Neural cell (in vitro differentiated cells): ENCODE data around the gene MSH4. TPM values are rescaled to one million over a fixed set of nuclear protein-coding genes. Genes with fewer than 3 reads are reported as not detected.

ENCODE experiments used
- H2AFZ ChIP-seq: fragments of 200-600, 300-800 bp; sonication (generic), shearing (Covaris generic); 2 replicates; pipeline ENCODE4 v1.6.0; 2014; ENCODE audit warnings: low read depth, mild to moderate bottlenecking, antibody characterized with exemption, low read length, moderate library complexity
- H3F3A ChIP-seq: fragments of 200-600 bp; shearing (Covaris generic); 2 replicates; pipeline ENCODE4 v1.6.1; 2016; ENCODE audit warnings: mild to moderate bottlenecking, moderate library complexity, mixed read lengths, antibody characterized with exemption, low read length; ENCODE audit not compliant: insufficient read depth, poor library complexity, severe bottlenecking
- H3K27ac ChIP-seq: fragments of 200-600, 300-800 bp; sonication (generic), shearing (Covaris generic); 2 replicates; pipeline ENCODE4 v1.5.1; 2014; ENCODE audit warnings: mild to moderate bottlenecking, low read length, moderate library complexity
- H3K27me3 ChIP-seq: fragments of 300-800, 200-600 bp; sonication (generic), shearing (Covaris generic); 2 replicates; pipeline ENCODE4 v1.6.0; 2014; ENCODE audit warnings: mild to moderate bottlenecking, low read depth, low read length, moderate library complexity; ENCODE audit not compliant: insufficient read depth
- H3K36me3 ChIP-seq: fragments of 300-800, 200-600 bp; sonication (generic), shearing (Covaris generic); 2 replicates; pipeline ENCODE4 v1.5.1; 2014; ENCODE audit warnings: mild to moderate bottlenecking, antibody characterized with exemption, low read length, moderate library complexity; ENCODE audit not compliant: insufficient read depth
- H3K4me2 ChIP-seq: fragments of 300-800, 200-600 bp; sonication (generic), shearing (Covaris generic); 2 replicates; pipeline ENCODE4 v1.6.0; 2014; ENCODE audit warnings: mild to moderate bottlenecking, low read length
- H3K4me3 ChIP-seq: fragments of 300-800, 200-600 bp; sonication (generic), shearing (Covaris generic); 2 replicates; pipeline ENCODE4 v1.5.1; 2014; ENCODE audit warnings: mild to moderate bottlenecking, low read length, moderate library complexity
- H3K79me2 ChIP-seq: fragments of 200-600 bp; shearing (Covaris generic); replicated peaks from 2 replicates; pipeline ENCODE4 v1.6.0; 2014; ENCODE audit warnings: mild to moderate bottlenecking, low read length, moderate library complexity; ENCODE audit not compliant: insufficient read depth
- H3K9ac ChIP-seq: fragments of 300-800, 200-600 bp; sonication (generic), shearing (Covaris generic); 2 replicates; pipeline ENCODE4 v1.6.1; 2016; ENCODE audit warnings: mild to moderate bottlenecking, low read length, mixed read lengths
- H3K9me2 ChIP-seq: fragments of 200-600 bp; shearing (Covaris generic); 2 replicates; pipeline ENCODE4 v1.6.1; 2016; ENCODE audit warnings: mild to moderate bottlenecking, low read length, mixed read lengths; ENCODE audit not compliant: insufficient read depth
- H3K9me3 ChIP-seq: fragments of 200-600, 300-800 bp; sonication (generic), shearing (Covaris generic); 2 replicates; pipeline ENCODE4 v1.6.1; 2016; ENCODE audit warnings: mild to moderate bottlenecking, mixed run types, low read length, moderate library complexity, mixed read lengths
- H4K20me1 ChIP-seq: fragments of 200-600 bp; shearing (Covaris generic); 2 replicates; pipeline ENCODE4 v1.6.1; 2016; ENCODE audit warnings: mild to moderate bottlenecking, mixed run types; ENCODE audit not compliant: insufficient read depth
- CTCF ChIP-seq: fragments of 450-650 bp; IDR thresholded peaks from 2 replicates; pipeline ENCODE4 v1.5.1; 2014; ENCODE audit warnings: antibody characterized with exemption, mild to moderate bottlenecking, moderate library complexity; ENCODE audit not compliant: poor library complexity, severe bottlenecking
- EP300 ChIP-seq: fragments of 450-650 bp; conservative IDR thresholded peaks from 2 replicates; pipeline ENCODE4 v1.6.1; 2014; ENCODE audit warnings: antibody characterized with exemption, mild to moderate bottlenecking, moderate library complexity; ENCODE audit not compliant: poor library complexity, severe bottlenecking
- EZH2 ChIP-seq: fragments of 200-600, 300-800 bp; shearing (Covaris generic), sonication (generic); IDR thresholded peaks from 2 replicates; pipeline ENCODE4 v1.6.1; 2014; ENCODE audit warnings: antibody characterized with exemption, low read length, borderline replicate concordance, mild to moderate bottlenecking; ENCODE audit not compliant: insufficient read depth, poor library complexity, severe bottlenecking
- MXI1 ChIP-seq: fragments of 450-650 bp; conservative IDR thresholded peaks from 2 replicates; pipeline ENCODE4 v1.6.1; 2014; ENCODE audit warnings: antibody characterized with exemption, mild to moderate bottlenecking; ENCODE audit not compliant: poor library complexity, severe bottlenecking
- POLR2AphosphoS5 ChIP-seq: IDR thresholded peaks from 2 replicates; pipeline ENCODE4 v1.6.1; 2012
- RAD21 ChIP-seq: fragments of 450-650 bp; conservative IDR thresholded peaks from 2 replicates; pipeline ENCODE4 v1.6.1; 2014; ENCODE audit warnings: antibody characterized with exemption, mild to moderate bottlenecking, moderate library complexity
- REST ChIP-seq: IDR thresholded peaks from 2 replicates; pipeline ENCODE4 v1.6.1; 2012; ENCODE audit warnings: borderline replicate concordance
- SMC3 ChIP-seq: fragments of 450-650 bp; conservative IDR thresholded peaks from 2 replicates; pipeline ENCODE4 v1.6.1; 2014; ENCODE audit warnings: antibody characterized with exemption, mild to moderate bottlenecking, moderate library complexity; ENCODE audit not compliant: poor library complexity
- TAF1 ChIP-seq: IDR thresholded peaks from 2 replicates; pipeline ENCODE4 v1.6.1; 2012; ENCODE audit warnings: low read depth
- polyA plus RNA-seq: library from polyadenylated mRNA; depleted of rRNA; stranded (reverse); fragments of >200 nt; gene quantifications from 2 replicates; pipeline ENCODE4 v1.2.3, GENCODE V29; 2014

The MSH4 gene
- polyA plus RNA-seq, 1 donor from 2014 or later, result 0.43 TPM

GRCh38 chr1:75841421-75841820 lies 44.7 kb downstream of the MSH4 start:
- no peak overlapping the region for H2AFZ ChIP-seq
- no peaks in the 10 kb centered on the region for H4K20me1 ChIP-seq
- no peaks in the 10 kb centered on the region for H3K36me3 ChIP-seq
- H3K79me2 ChIP-seq, result no peaks in the 10 kb centered on the region
- no peak overlapping the region for H3K9ac ChIP-seq
- H3K4me2 ChIP-seq, result no peak overlapping the region
- TF ChIP-seq SMC3, result no peak
- no peak overlapping the region for H3K27ac ChIP-seq
- H3K27me3 ChIP-seq, result no peaks in the 10 kb centered on the region
- H3K9me3 ChIP-seq, result no peaks in the 10 kb centered on the region
- H3F3A ChIP-seq, result no peaks in the 10 kb centered on the region
- no peak overlapping the region for H3K4me3 ChIP-seq
- no peaks in the 10 kb centered on the region for H3K9me2 ChIP-seq

GRCh38 chr1:75845576-75845975 lies 48.9 kb downstream of the MSH4 start:
- no peak overlapping the region for H3K27ac ChIP-seq
- no peak overlapping the region for H3K4me2 ChIP-seq
- no peaks in the 10 kb centered on the region for H3K36me3 ChIP-seq
- H2AFZ ChIP-seq, result no peak overlapping the region
- H3K4me3 ChIP-seq, result no peak overlapping the region
- no peaks in the 10 kb centered on the region for H3F3A ChIP-seq
- no peak overlapping the region for H3K9ac ChIP-seq
- TF ChIP-seq TAF1, result no peak
- no peak for TF ChIP-seq RAD21
- no peak for TF ChIP-seq EP300
- no peak for TF ChIP-seq POLR2AphosphoS5
- TF ChIP-seq EZH2, result no peak
- TF ChIP-seq MXI1, result no peak
- no peak for TF ChIP-seq CTCF
- no peaks in the 10 kb centered on the region for H3K9me2 ChIP-seq
- no peaks in the 10 kb centered on the region for H4K20me1 ChIP-seq
- H3K79me2 ChIP-seq, result no peaks in the 10 kb centered on the region
- no peaks in the 10 kb centered on the region for H3K27me3 ChIP-seq
- no peaks in the 10 kb centered on the region for H3K9me3 ChIP-seq

- H3K9ac ChIP-seq, result no peak overlapping the region
- no peaks in the 10 kb centered on the region for H4K20me1 ChIP-seq
- TF ChIP-seq EP300, result no peak
- TF ChIP-seq CTCF, result no peak
- no peak for TF ChIP-seq POLR2AphosphoS5
- TF ChIP-seq TAF1, result no peak
- no peak for TF ChIP-seq REST
- H2AFZ ChIP-seq, result no peak overlapping the region
- H3K9me2 ChIP-seq, result no peaks in the 10 kb centered on the region
- no peak overlapping the region for H3K4me3 ChIP-seq
- H3K9me3 ChIP-seq, result no peaks in the 10 kb centered on the region
- no peak overlapping the region for H3K27ac ChIP-seq
- no peaks in the 10 kb centered on the region for H3K27me3 ChIP-seq
- no peaks in the 10 kb centered on the region for H3K36me3 ChIP-seq
- no peak overlapping the region for H3K4me2 ChIP-seq
- H3F3A ChIP-seq, result no peaks in the 10 kb centered on the region
- no peaks in the 10 kb centered on the region for H3K79me2 ChIP-seq
Measured at GRCh38 chr1:75855010-75855409, 58.3 kb downstream of the MSH4 start.
